Measurements from ENCODE around the gene CTU2.

CTU2 gene

DNA sequence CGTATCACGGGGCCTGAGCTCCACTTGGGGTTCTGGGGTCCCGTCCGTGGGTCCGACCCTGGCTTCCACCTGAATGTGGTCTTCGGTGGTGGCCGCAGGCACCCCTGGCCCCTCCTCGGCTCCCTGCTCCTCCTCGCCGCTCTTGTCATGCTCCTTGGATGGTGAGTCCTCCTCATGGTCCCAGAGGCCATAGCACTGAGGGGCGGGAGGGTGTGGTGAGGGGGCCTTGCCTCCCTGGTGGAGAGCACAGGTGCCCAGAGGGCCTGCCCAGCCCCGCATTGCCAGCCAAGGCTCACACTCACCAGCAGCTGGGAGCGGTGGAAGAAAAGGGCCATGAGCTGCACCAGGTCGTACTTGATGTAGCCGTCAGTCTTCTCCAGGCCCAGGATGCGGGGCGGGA lies 14.9 kb downstream of the CTU2 start:
- no peak for ATAC-seq
- TF ChIP-seq, protein P1, sequence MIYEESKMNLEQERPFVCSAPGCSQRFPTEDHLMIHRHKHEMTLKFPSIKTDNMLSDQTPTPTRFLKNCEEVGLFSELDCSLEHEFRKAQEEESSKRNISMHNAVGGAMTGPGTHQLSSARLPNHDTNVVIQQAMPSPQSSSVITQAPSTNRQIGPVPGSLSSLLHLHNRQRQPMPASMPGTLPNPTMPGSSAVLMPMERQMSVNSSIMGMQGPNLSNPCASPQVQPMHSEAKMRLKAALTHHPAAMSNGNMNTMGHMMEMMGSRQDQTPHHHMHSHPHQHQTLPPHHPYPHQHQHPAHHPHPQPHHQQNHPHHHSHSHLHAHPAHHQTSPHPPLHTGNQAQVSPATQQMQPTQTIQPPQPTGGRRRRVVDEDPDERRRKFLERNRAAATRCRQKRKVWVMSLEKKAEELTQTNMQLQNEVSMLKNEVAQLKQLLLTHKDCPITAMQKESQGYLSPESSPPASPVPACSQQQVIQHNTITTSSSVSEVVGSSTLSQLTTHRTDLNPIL (CRISPR knock-in tag; IDR thresholded peaks at IDR 0.05; ENCODE audit: low read depth), result no peak
- no peak for TF ChIP-seq OSR1 (CRISPR knock-in tag; IDR thresholded peaks at IDR 0.05)
- TF ChIP-seq, protein P2, sequence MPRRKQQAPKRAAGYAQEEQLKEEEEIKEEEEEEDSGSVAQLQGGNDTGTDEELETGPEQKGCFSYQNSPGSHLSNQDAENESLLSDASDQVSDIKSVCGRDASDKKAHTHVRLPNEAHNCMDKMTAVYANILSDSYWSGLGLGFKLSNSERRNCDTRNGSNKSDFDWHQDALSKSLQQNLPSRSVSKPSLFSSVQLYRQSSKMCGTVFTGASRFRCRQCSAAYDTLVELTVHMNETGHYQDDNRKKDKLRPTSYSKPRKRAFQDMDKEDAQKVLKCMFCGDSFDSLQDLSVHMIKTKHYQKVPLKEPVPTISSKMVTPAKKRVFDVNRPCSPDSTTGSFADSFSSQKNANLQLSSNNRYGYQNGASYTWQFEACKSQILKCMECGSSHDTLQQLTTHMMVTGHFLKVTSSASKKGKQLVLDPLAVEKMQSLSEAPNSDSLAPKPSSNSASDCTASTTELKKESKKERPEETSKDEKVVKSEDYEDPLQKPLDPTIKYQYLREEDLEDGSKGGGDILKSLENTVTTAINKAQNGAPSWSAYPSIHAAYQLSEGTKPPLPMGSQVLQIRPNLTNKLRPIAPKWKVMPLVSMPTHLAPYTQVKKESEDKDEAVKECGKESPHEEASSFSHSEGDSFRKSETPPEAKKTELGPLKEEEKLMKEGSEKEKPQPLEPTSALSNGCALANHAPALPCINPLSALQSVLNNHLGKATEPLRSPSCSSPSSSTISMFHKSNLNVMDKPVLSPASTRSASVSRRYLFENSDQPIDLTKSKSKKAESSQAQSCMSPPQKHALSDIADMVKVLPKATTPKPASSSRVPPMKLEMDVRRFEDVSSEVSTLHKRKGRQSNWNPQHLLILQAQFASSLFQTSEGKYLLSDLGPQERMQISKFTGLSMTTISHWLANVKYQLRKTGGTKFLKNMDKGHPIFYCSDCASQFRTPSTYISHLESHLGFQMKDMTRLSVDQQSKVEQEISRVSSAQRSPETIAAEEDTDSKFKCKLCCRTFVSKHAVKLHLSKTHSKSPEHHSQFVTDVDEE (CRISPR knock-in tag; IDR thresholded peaks at IDR 0.05), result no peak
- TF ChIP-seq, protein P3, sequence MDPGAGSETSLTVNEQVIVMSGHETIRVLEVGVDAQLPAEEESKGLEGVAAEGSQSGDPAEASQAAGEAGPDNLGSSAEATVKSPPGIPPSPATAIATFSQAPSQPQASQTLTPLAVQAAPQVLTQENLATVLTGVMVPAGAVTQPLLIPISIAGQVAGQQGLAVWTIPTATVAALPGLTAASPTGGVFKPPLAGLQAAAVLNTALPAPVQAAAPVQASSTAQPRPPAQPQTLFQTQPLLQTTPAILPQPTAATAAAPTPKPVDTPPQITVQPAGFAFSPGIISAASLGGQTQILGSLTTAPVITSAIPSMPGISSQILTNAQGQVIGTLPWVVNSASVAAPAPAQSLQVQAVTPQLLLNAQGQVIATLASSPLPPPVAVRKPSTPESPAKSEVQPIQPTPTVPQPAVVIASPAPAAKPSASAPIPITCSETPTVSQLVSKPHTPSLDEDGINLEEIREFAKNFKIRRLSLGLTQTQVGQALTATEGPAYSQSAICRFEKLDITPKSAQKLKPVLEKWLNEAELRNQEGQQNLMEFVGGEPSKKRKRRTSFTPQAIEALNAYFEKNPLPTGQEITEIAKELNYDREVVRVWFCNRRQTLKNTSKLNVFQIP (CRISPR knock-in tag; IDR thresholded peaks at IDR 0.05; ENCODE audit: borderline replicate concordance, low read depth), result no peak
- TF ChIP-seq, protein P4, sequence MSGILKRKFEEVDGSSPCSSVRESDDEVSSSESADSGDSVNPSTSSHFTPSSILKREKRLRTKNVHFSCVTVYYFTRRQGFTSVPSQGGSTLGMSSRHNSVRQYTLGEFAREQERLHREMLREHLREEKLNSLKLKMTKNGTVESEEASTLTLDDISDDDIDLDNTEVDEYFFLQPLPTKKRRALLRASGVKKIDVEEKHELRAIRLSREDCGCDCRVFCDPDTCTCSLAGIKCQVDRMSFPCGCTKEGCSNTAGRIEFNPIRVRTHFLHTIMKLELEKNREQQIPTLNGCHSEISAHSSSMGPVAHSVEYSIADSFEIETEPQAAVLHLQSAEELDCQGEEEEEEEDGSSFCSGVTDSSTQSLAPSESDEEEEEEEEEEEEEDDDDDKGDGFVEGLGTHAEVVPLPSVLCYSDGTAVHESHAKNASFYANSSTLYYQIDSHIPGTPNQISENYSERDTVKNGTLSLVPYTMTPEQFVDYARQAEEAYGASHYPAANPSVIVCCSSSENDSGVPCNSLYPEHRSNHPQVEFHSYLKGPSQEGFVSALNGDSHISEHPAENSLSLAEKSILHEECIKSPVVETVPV (CRISPR knock-in tag; IDR thresholded peaks at IDR 0.05), result no peak
- no peak for TF ChIP-seq ZFP3 (CRISPR knock-in tag; IDR thresholded peaks at IDR 0.05)
- no peak for TF ChIP-seq ZNF8 (CRISPR knock-in tag; IDR thresholded peaks at IDR 0.05)
- TF ChIP-seq ARNTL (CRISPR knock-in tag; IDR thresholded peaks at IDR 0.05; ENCODE audit: borderline replicate concordance, low read depth), result no peak
- no peak for TF ChIP-seq ESRRG (CRISPR knock-in tag; IDR thresholded peaks at IDR 0.05)
- no peak for TF ChIP-seq GLIS3 (CRISPR knock-in tag; IDR thresholded peaks at IDR 0.05)
- TF ChIP-seq SNAI2 (CRISPR knock-in tag; IDR thresholded peaks at IDR 0.05), result no peak
- no peak for TF ChIP-seq ZNF565 (CRISPR knock-in tag; conservative IDR thresholded peaks at IDR 0.05; ENCODE audit: low read depth)
- no peak for TF ChIP-seq BACH2 (CRISPR knock-in tag; IDR thresholded peaks at IDR 0.05; ENCODE audit: borderline replicate concordance)
- no peak for TF ChIP-seq CSDC2 (CRISPR knock-in tag; IDR thresholded peaks at IDR 0.05)
- TF ChIP-seq, protein P5, sequence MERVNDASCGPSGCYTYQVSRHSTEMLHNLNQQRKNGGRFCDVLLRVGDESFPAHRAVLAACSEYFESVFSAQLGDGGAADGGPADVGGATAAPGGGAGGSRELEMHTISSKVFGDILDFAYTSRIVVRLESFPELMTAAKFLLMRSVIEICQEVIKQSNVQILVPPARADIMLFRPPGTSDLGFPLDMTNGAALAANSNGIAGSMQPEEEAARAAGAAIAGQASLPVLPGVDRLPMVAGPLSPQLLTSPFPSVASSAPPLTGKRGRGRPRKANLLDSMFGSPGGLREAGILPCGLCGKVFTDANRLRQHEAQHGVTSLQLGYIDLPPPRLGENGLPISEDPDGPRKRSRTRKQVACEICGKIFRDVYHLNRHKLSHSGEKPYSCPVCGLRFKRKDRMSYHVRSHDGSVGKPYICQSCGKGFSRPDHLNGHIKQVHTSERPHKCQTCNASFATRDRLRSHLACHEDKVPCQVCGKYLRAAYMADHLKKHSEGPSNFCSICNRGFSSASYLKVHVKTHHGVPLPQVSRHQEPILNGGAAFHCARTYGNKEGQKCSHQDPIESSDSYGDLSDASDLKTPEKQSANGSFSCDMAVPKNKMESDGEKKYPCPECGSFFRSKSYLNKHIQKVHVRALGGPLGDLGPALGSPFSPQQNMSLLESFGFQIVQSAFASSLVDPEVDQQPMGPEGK (CRISPR knock-in tag; IDR thresholded peaks at IDR 0.05; ENCODE audit: borderline replicate concordance), result no peak
- TF ChIP-seq TOX (CRISPR knock-in tag; IDR thresholded peaks at IDR 0.05; ENCODE audit: borderline replicate concordance), result no peak
- TF ChIP-seq PPARA (CRISPR knock-in tag; IDR thresholded peaks at IDR 0.05; ENCODE audit: borderline replicate concordance), result no peak
- no peak for TF ChIP-seq RARB (CRISPR knock-in tag; IDR thresholded peaks at IDR 0.05)
- no peak for TF ChIP-seq ZC3H10 (CRISPR knock-in tag; IDR thresholded peaks at IDR 0.05)
- TF ChIP-seq TCF4 (CRISPR knock-in tag; IDR thresholded peaks at IDR 0.05; ENCODE audit: borderline replicate concordance), result no peak

DNA sequence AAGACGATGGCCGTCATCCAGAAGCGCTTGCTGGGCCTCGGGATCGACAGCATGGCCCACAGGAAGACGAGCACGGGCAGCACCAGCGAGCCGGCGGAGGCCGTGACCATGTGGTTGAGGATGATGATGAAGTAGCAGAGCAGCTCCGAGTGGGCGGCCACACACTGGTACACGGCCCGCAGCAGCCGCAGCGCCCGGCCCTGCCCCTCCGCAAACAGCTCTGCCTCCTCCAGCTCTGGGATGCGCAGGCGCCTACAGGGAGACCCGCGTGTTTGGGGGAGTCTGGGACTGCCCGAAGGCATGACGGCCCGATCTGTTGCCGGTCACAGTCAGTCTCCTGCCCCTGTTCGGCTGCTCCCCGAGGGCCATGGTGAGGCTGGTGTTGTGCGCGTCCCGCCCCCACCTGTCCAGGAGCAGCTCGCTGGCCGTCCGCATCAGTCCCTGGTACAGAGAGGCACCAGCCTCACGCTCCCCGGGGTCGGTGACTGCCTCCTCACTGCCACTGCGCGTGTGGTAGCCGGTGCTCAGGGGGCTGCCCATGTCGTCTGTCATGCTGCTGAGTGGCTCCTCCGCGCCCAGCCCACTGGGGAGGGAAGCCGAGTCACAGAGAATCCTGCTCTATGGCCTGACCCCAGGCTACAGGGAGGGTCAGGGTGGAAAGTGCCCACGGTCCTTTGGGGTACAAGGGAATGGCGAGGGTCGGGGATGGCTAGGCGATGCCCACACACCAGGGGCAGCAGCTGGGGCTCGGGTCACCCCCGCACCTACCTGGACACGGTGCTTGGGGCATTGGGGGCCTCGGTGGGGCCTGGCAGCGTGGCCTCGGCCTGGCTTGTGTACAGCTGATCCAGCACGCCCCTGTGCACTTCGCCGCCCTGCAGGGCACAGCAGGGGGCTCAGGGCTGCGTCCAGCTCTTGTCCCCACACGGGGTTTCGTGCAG lies 15.8 kb downstream of the CTU2 start:
- ATAC-seq, result no peak
- no peak for TF ChIP-seq SNAI2 (CRISPR knock-in tag; IDR thresholded peaks at IDR 0.05)
- no peak for TF ChIP-seq TOX (CRISPR knock-in tag; IDR thresholded peaks at IDR 0.05; ENCODE audit: borderline replicate concordance)
- TF ChIP-seq ZC3H10 (CRISPR knock-in tag; IDR thresholded peaks at IDR 0.05), result no peak
- TF ChIP-seq, protein P4 (CRISPR knock-in tag; IDR thresholded peaks at IDR 0.05), result no peak
- TF ChIP-seq ZNF8 (CRISPR knock-in tag; IDR thresholded peaks at IDR 0.05), result no peak
- no peak for TF ChIP-seq ESRRG (CRISPR knock-in tag; IDR thresholded peaks at IDR 0.05)
- TF ChIP-seq ZFP3 (CRISPR knock-in tag; IDR thresholded peaks at IDR 0.05), result no peak
- no peak for TF ChIP-seq RARB (CRISPR knock-in tag; IDR thresholded peaks at IDR 0.05)
- TF ChIP-seq, protein P2 (CRISPR knock-in tag; IDR thresholded peaks at IDR 0.05), result no peak
- no peak for TF ChIP-seq PPARA (CRISPR knock-in tag; IDR thresholded peaks at IDR 0.05; ENCODE audit: borderline replicate concordance)
- TF ChIP-seq, protein P1 (CRISPR knock-in tag; IDR thresholded peaks at IDR 0.05; ENCODE audit: low read depth), result no peak
- TF ChIP-seq ZFP30 (CRISPR knock-in tag; IDR thresholded peaks at IDR 0.05), result no peak
- no peak for TF ChIP-seq GLIS3 (CRISPR knock-in tag; IDR thresholded peaks at IDR 0.05)
- no peak for TF ChIP-seq ZNF70 (CRISPR knock-in tag; IDR thresholded peaks at IDR 0.05)
- no peak for TF ChIP-seq TCF4 (CRISPR knock-in tag; IDR thresholded peaks at IDR 0.05; ENCODE audit: borderline replicate concordance)
